ENCODE data around the gene BAD. TPM values are rescaled to one million over a fixed set of nuclear protein-coding genes. Genes with fewer than 3 reads are reported as not detected.

The BAD gene
- total and polyA plus RNA-seq, 4 donors: 16.0 to 39.5 (median 30.2) TPM

DNA sequence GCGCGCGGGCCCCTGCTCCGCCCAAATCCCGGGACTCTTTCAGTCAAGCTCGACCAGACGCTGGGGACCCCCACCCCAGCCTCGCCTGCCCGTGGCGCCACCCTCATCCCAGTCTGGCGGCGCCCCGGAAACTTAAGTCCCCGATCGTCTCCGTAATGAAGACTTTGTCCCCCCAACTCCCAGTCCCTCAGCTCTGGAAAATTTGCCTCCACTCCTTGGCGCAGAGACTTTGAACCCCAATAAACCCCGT, 32.8 kb downstream of the BAD start:
- no peak for DNase-seq (ENCODE audit: low spot score)
- peaks cover 10 to 49% (median 38%) of the 10 kb centered on the region in 4 donors for H3K4me1 ChIP-seq (ENCODE audit: control insufficient read depth in 4 of 4, insufficient read depth in 4 of 4, low read length in 3 of 4)
- H3K36me3 ChIP-seq (ENCODE audit: control insufficient read depth in 4 of 4, insufficient read depth in 3 of 4, low read depth in 1 of 4, low read length in 3 of 4): peaks cover 0 to 8% (median 3%) of the 10 kb centered on the region in 4 donors

DNA sequence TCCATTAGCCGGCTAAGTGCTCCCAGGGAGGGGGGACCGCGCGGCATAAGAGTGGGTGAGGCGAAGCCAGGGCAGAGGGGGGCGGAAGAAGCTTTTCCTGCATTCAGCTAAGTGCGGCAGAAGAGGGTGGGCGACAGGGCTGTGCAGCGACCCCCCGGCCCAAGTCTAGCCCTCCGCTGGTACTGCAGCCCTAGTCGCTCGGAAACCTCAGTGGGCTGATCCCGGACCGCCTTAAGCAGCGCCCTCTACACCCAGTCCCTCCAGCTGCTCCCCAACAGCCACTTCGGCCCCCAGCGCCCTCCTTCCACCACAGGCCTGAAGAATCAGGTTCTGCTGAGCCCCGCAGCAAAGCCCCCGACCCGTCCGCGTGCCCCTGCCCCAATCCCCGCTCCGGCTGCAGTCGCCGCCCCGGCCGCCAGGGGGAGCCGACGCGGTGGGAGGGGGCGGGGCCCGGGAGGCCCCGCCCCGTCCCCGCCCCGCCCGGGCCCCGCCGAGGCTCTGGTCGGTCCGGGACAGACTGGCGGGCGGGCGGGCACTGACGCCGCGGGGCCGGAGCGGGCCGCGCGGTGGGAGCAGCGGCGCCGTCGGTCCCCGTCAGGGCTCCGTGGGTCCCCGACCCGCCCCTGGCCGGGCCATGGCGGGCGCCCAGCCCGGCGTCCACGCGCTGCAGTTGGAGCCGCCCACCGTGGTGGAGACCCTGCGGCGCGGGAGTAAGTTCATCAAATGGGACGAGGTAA, 33.3 kb downstream of the BAD start, which contains the start of gene PLCB3:
TSS of gene PLCB3 (plus strand) at position 515 of the 737 bp plus-strand sequence. CDS start at position 635, 120 bp downstream.
- 1% methylated on average over 75 of the region's 75 CpGs for WGBS
- Histone ChIP-seq H3K27ac (ENCODE audit: low read depth in 1 of 2, low read length in 2 of 2) (no peak within 1 kb of the TSS), H3K9ac (ENCODE audit: low read depth in 1 of 2, low read length in 2 of 2) (peak within 1 kb of the TSS in 1 of 2 donors; percentile 63), H3K36me3 (ENCODE audit: control insufficient read depth in 4 of 4, insufficient read depth in 3 of 4, low read depth in 1 of 4, low read length in 3 of 4) (peaks cover 0 to 3% (median under 1%) of the 10 kb centered on the region in 4 donors), H3K9me3 (ENCODE audit: control insufficient read depth in 4 of 4, low read length in 3 of 4) (no peaks in the 10 kb centered on the region), H3K27me3 (ENCODE audit: control insufficient read depth in 4 of 4, insufficient read depth in 4 of 4, low read length in 3 of 4) (no peaks in the 10 kb centered on the region), H3K4me1 (ENCODE audit: control insufficient read depth in 4 of 4, insufficient read depth in 4 of 4, low read length in 3 of 4) (peaks cover 10 to 49% (median 38%) of the 10 kb centered on the region in 4 donors), H3K4me3 (ENCODE audit: low read depth in 1 of 3, low read length in 3 of 3) (peak within 1 kb of the TSS; percentile 36 to 67 (median 51))
- peak; percentile 84 for DNase-seq (ENCODE audit: low spot score)
- TF ChIP-seq HNF4G (IDR thresholded peaks at IDR 0.05): no peak
- no peak for TF ChIP-seq SP1 (IDR thresholded peaks at IDR 0.05)
- TF ChIP-seq, protein P1, sequence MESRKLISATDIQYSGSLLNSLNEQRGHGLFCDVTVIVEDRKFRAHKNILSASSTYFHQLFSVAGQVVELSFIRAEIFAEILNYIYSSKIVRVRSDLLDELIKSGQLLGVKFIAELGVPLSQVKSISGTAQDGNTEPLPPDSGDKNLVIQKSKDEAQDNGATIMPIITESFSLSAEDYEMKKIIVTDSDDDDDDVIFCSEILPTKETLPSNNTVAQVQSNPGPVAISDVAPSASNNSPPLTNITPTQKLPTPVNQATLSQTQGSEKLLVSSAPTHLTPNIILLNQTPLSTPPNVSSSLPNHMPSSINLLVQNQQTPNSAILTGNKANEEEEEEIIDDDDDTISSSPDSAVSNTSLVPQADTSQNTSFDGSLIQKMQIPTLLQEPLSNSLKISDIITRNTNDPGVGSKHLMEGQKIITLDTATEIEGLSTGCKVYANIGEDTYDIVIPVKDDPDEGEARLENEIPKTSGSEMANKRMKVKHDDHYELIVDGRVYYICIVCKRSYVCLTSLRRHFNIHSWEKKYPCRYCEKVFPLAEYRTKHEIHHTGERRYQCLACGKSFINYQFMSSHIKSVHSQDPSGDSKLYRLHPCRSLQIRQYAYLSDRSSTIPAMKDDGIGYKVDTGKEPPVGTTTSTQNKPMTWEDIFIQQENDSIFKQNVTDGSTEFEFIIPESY (IDR thresholded peaks at IDR 0.05): no peak
- TF ChIP-seq RAD21 (IDR thresholded peaks at IDR 0.05): peak in 1 of 2 donors; percentile 38
- TF ChIP-seq FOXA1 (IDR thresholded peaks at IDR 0.05): no peak
- TF ChIP-seq, protein P2, sequence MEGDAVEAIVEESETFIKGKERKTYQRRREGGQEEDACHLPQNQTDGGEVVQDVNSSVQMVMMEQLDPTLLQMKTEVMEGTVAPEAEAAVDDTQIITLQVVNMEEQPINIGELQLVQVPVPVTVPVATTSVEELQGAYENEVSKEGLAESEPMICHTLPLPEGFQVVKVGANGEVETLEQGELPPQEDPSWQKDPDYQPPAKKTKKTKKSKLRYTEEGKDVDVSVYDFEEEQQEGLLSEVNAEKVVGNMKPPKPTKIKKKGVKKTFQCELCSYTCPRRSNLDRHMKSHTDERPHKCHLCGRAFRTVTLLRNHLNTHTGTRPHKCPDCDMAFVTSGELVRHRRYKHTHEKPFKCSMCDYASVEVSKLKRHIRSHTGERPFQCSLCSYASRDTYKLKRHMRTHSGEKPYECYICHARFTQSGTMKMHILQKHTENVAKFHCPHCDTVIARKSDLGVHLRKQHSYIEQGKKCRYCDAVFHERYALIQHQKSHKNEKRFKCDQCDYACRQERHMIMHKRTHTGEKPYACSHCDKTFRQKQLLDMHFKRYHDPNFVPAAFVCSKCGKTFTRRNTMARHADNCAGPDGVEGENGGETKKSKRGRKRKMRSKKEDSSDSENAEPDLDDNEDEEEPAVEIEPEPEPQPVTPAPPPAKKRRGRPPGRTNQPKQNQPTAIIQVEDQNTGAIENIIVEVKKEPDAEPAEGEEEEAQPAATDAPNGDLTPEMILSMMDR (IDR thresholded peaks at IDR 0.05; ENCODE audit: low read depth, low read length, missing input control): peak; percentile 76
- TF ChIP-seq YY1 (IDR thresholded peaks at IDR 0.05): no peak

More for the DNA sequence above, 32.8 kb downstream of the BAD start:
- Histone ChIP-seq H3K9ac (ENCODE audit: low read depth in 1 of 2, low read length in 2 of 2) (peak overlapping the region in 1 of 2 donors; percentile 63), H3K27ac (ENCODE audit: low read depth in 1 of 2, low read length in 2 of 2) (no peak overlapping the region), H3K4me3 (ENCODE audit: low read depth in 1 of 3, low read length in 3 of 3) (peak overlapping the region; percentile 36 to 67 (median 51)), H3K9me3 (ENCODE audit: control insufficient read depth in 4 of 4, low read length in 3 of 4) (no peaks in the 10 kb centered on the region), H3K27me3 (ENCODE audit: control insufficient read depth in 4 of 4, insufficient read depth in 4 of 4, low read length in 3 of 4) (no peaks in the 10 kb centered on the region)
- no peak for TF ChIP-seq EGR1 (IDR thresholded peaks at IDR 0.05; ENCODE audit: low read depth in 2 of 2)
- TF ChIP-seq, protein P3, sequence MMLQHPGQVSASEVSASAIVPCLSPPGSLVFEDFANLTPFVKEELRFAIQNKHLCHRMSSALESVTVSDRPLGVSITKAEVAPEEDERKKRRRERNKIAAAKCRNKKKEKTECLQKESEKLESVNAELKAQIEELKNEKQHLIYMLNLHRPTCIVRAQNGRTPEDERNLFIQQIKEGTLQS (IDR thresholded peaks at IDR 0.05): no peak
- TF ChIP-seq, protein P4, sequence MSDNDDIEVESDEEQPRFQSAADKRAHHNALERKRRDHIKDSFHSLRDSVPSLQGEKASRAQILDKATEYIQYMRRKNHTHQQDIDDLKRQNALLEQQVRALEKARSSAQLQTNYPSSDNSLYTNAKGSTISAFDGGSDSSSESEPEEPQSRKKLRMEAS (IDR thresholded peaks at IDR 0.05): no peak
- no peak for TF ChIP-seq HNF4A (conservative IDR thresholded peaks at IDR 0.05)
- no peak for TF ChIP-seq TAF1 (conservative IDR thresholded peaks at IDR 0.05)
- TF ChIP-seq RAD21 (IDR thresholded peaks at IDR 0.05): no peak
- no peak for TF ChIP-seq GABPA (IDR thresholded peaks at IDR 0.05 in 1 of 2, conservative IDR thresholded peaks at IDR 0.05 in 1 of 2)
- TF ChIP-seq HNF4G (IDR thresholded peaks at IDR 0.05): no peak
- no peak for TF ChIP-seq YY1 (IDR thresholded peaks at IDR 0.05)
- TF ChIP-seq FOXA2 (IDR thresholded peaks at IDR 0.05): no peak
- TF ChIP-seq JUND (IDR thresholded peaks at IDR 0.05): no peak
- TF ChIP-seq RXRA (IDR thresholded peaks at IDR 0.05): no peak
- no peak for TF ChIP-seq FOXA1 (IDR thresholded peaks at IDR 0.05)
- 2% methylated on average over 18 of the region's 18 CpGs for WGBS
